PC-9 (cell line): ENCODE results near the gene EPHB1. TPM values are rescaled to one million over a fixed set of nuclear protein-coding genes. Genes with fewer than 3 reads are reported as not detected.

Source experiments
- BruUV-seq: library from RNA; stranded (reverse); fragments of 400-500 nt; replicated peaks from 2 replicates; lab custom pipeline; 2021; lab: Mats Ljungman, UMichigan
- CTCF ChIA-PET: fragments of 300-600 bp; sonication (Branson Sonifier 250); formaldehyde crosslinking; loops from one replicate; lab custom pipeline; 2022; ENCODE audit warnings: antibody characterized with exemption; lab: Charles Lee
- POLR2A ChIA-PET: fragments of 300-600 bp; sonication (Branson Sonifier 250); formaldehyde crosslinking; loops from one replicate; lab custom pipeline; 2022; ENCODE audit warnings: antibody characterized with exemption; ENCODE audit not compliant: unreplicated experiment; lab: Charles Lee
- DNase-seq, 2 experiments: peaks; one replicate each; pipeline versions ENCODE4 v3.0.0 to v3.0.0-alpha.2; 2015 to 2022; ENCODE audit warnings: mixed read lengths in 1 of 2
- H2AFZ ChIP-seq: fragments of 200-600 bp; sonication (generic); 2 replicates; pipeline ENCODE4 v1.8.1; 2017; ENCODE audit warnings: antibody characterized with exemption
- H3F3A ChIP-seq: fragments of 200-600 bp; sonication (generic); 2 replicates; pipeline ENCODE4 v1.8.1; 2017; ENCODE audit warnings: antibody characterized with exemption, mild to moderate bottlenecking, low read depth; ENCODE audit not compliant: insufficient read depth
- H3K27ac ChIP-seq: fragments of 200-600 bp; sonication (generic); 2 replicates; pipeline ENCODE4 v1.6.1; 2016; ENCODE audit warnings: mixed run types
- H3K27me3 ChIP-seq: fragments of 200-600 bp; sonication (generic); 2 replicates; pipeline ENCODE4 v1.6.1; 2016; ENCODE audit warnings: low read depth, mixed run types; ENCODE audit not compliant: insufficient read depth
- H3K36me3 ChIP-seq: fragments of 200-600 bp; sonication (generic); 2 replicates; pipeline ENCODE4 v1.6.1; 2016; ENCODE audit warnings: low read depth, mixed run types
- H3K4me1 ChIP-seq: fragments of 200-600 bp; sonication (generic); replicated peaks from 2 replicates; pipeline ENCODE4 v1.6.1; 2016; ENCODE audit warnings: mixed run types; ENCODE audit not compliant: insufficient read depth
- H3K4me2 ChIP-seq: fragments of 200-600 bp; sonication (generic); 2 replicates; pipeline ENCODE4 v1.6.1; 2017; ENCODE audit warnings: mixed run types
- H3K4me3 ChIP-seq: fragments of 200-600 bp; sonication (generic); 2 replicates; pipeline ENCODE4 v1.6.1; 2016; ENCODE audit warnings: mixed run types
- H3K79me2 ChIP-seq: fragments of 200-600 bp; sonication (generic); 2 replicates; pipeline ENCODE4 v1.6.1; 2017; ENCODE audit warnings: low read depth, mixed run types
- H3K9me2 ChIP-seq: fragments of 200-600 bp; sonication (generic); 2 replicates; pipeline ENCODE4 v1.8.1; 2017; ENCODE audit warnings: mild to moderate bottlenecking; ENCODE audit not compliant: insufficient read depth
- H3K9me3 ChIP-seq: fragments of 200-600 bp; sonication (generic); 2 replicates; pipeline ENCODE4 v1.8.1; 2016; ENCODE audit warnings: low read depth; ENCODE audit not compliant: insufficient read depth
- H4K20me1 ChIP-seq: fragments of 200-600 bp; sonication (generic); 2 replicates; pipeline ENCODE4 v1.8.1; 2017; ENCODE audit not compliant: insufficient read depth
- EZH2 ChIP-seq: fragments of 200-600 bp; sonication (generic); IDR thresholded peaks from 2 replicates; pipeline ENCODE4 v1.8.0; 2017; ENCODE audit warnings: antibody characterized with exemption, low read depth
- intact Hi-C: fragments of 100-400 bp; cut with micrococcal nuclease; formaldehyde crosslinking; loops from one replicate; pipeline ENCODE4 v1.10.0; 2022; ENCODE audit not compliant: unreplicated experiment
- total RNA-seq: library from RNA; stranded (reverse); gene quantifications from 2 replicates; pipeline ENCODE4 v1.2.3, GENCODE V29; 2021
- TF ChIP-seq, protein P1 (sequence below): fragments of 200-600 bp; sonication (generic); conservative IDR thresholded peaks from 2 replicates; pipeline ENCODE4 v1.6.1; 2017; ENCODE audit warnings: mixed run types, antibody characterized with exemption, mild to moderate bottlenecking, moderate library complexity

The EPHB1 gene
- total RNA-seq, 1 experiment from 2014 or later: 0.15 TPM

DNA sequence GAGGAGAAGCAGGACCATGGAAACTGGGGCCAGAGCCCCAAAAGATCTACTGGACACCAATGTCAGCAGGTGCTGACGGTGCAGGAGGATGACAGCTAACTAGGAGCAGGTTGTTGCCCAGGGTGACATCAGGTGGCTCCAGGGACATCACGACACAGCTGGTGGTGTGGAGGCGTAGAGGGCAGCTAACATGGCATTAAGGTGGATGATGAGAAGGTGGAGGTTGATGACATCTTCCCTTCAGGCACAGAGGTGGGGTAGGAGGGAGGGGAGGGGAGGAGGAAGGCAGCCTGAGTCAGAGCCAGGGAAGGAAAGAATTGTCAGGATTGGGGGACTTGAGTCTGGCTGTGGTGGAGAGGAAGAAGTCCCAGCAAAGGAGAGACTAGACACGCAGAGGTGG is 1.5 kb upstream of the EPHB1 start:
- CTCF ChIA-PET: interaction anchor here (0.7 kb wide), 1 partner anchor 47 kb away, joined by 25 read pairs; no protein-coding TSS in a partner anchor
- Histone ChIP-seq H3K27me3 (peaks cover 25% of the 10 kb centered on the region), H3K9me3 (no peaks in the 10 kb centered on the region), H4K20me1 (no peaks in the 10 kb centered on the region), H3K27ac (no peak overlapping the region), H3K4me2 (no peak overlapping the region), H3K36me3 (no peaks in the 10 kb centered on the region), H3K4me3 (no peak overlapping the region), H3K9me2 (no peaks in the 10 kb centered on the region), H3K79me2 (no peaks in the 10 kb centered on the region), H2AFZ (no peak overlapping the region), H3K4me1 (no peaks in the 10 kb centered on the region), H3F3A (no peaks in the 10 kb centered on the region)
- BruUV-seq: no TSS peak
- intact Hi-C loops: no loop called here
- TF ChIP-seq EZH2: no peak
- TF ChIP-seq, protein P1, sequence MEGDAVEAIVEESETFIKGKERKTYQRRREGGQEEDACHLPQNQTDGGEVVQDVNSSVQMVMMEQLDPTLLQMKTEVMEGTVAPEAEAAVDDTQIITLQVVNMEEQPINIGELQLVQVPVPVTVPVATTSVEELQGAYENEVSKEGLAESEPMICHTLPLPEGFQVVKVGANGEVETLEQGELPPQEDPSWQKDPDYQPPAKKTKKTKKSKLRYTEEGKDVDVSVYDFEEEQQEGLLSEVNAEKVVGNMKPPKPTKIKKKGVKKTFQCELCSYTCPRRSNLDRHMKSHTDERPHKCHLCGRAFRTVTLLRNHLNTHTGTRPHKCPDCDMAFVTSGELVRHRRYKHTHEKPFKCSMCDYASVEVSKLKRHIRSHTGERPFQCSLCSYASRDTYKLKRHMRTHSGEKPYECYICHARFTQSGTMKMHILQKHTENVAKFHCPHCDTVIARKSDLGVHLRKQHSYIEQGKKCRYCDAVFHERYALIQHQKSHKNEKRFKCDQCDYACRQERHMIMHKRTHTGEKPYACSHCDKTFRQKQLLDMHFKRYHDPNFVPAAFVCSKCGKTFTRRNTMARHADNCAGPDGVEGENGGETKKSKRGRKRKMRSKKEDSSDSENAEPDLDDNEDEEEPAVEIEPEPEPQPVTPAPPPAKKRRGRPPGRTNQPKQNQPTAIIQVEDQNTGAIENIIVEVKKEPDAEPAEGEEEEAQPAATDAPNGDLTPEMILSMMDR: no peak
- DNase-seq: no peak
- POLR2A ChIA-PET: no interaction called here

GRCh38 chr3:134794323-134794722 is 737 bp upstream of the EPHB1 start:
- Histone ChIP-seq H3K27ac (no peak overlapping the region), H4K20me1 (no peaks in the 10 kb centered on the region), H3K36me3 (no peaks in the 10 kb centered on the region), H3K4me2 (no peak overlapping the region), H3K4me1 (no peaks in the 10 kb centered on the region), H3K79me2 (no peaks in the 10 kb centered on the region), H3K9me3 (no peaks in the 10 kb centered on the region), H3K4me3 (no peak overlapping the region), H2AFZ (no peak overlapping the region), H3K9me2 (no peaks in the 10 kb centered on the region), H3K27me3 (peaks cover 29% of the 10 kb centered on the region), H3F3A (no peaks in the 10 kb centered on the region)
- CTCF ChIA-PET: no interaction called here
- POLR2A ChIA-PET: no interaction called here
- intact Hi-C loops: loop anchor here (2.0 kb wide), 1 partner anchor 710 kb away; no protein-coding TSS in a partner anchor
- no peak for DNase-seq
- no TSS peak for BruUV-seq
- TF ChIP-seq, protein P1: no peak
- TF ChIP-seq EZH2: no peak

- intact Hi-C loops: loop anchor here (2.0 kb wide), 1 partner anchor 709 kb away; no protein-coding TSS in a partner anchor
- H3K9me3 ChIP-seq: no peaks in the 10 kb centered on the region
- no peaks in the 10 kb centered on the region for H3F3A ChIP-seq
- ChIA-PET CTCF (no interaction called here), POLR2A (no interaction called here)
- no peak overlapping the region for H3K4me3 ChIP-seq
- no peaks in the 10 kb centered on the region for H4K20me1 ChIP-seq
- no peaks in the 10 kb centered on the region for H3K79me2 ChIP-seq
- no peaks in the 10 kb centered on the region for H3K4me1 ChIP-seq
- no peaks in the 10 kb centered on the region for H3K9me2 ChIP-seq
- no peak overlapping the region for H3K4me2 ChIP-seq
- H3K27me3 ChIP-seq: peaks cover 40% of the 10 kb centered on the region
- no peaks in the 10 kb centered on the region for H3K36me3 ChIP-seq
- H2AFZ ChIP-seq: no peak overlapping the region
- no peak for DNase-seq
- H3K27ac ChIP-seq: no peak overlapping the region
- TF ChIP-seq EZH2: no peak
- TF ChIP-seq, protein P1: no peak
- no TSS peak for BruUV-seq
Measured at GRCh38 chr3:134795746-134796280, 753 bp downstream of the EPHB1 start.
